Measurements from ENCODE around the gene SESTD1. TPM values are rescaled to one million over a fixed set of nuclear protein-coding genes. Genes with fewer than 3 reads are reported as not detected.

Gene SESTD1
- total and polyA plus RNA-seq, 2 of the 4 experiments (the other 2 are of a cell fraction), result 8.4 to 12.7 TPM

DNA sequence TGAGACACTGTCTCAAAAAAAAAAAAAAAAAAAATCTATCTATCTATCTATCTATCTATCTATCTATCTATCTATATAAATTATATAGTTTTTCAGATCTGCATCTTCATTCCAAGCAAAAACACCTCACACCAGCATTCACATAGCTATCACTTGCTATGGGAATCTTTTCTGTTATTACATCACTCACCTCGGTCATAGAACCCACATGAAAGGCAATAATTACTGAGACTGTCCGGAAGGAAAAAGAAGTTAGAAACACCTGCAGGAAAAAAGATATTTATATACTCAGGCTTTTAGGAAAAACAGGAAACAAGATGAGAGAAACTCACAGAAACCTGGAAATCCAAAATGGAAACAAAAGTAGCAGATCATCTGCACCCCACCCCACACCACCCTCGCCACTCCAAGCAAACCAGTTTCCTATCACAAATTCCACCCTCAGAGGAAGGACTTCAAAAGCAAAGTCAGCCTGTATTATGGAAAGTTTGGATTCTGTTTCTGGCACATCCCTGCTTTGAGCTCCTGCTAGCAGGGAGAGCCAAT lies 192.7 kb downstream of the SESTD1 start:
- H4K91ac ChIP-seq (ENCODE audit: insufficient read depth, low read depth, low read length), result no peak overlapping the region
- no peak for ATAC-seq (ENCODE audit: low read depth)
- H2BK20ac ChIP-seq (ENCODE audit: low read depth, low read length), result no peak overlapping the region
- POLR2A ChIA-PET (ENCODE audit: unreplicated experiment), result no interaction called here
- no peak overlapping the region for H4K5ac ChIP-seq (ENCODE audit: low read depth, low read length)
- H3K23ac ChIP-seq (ENCODE audit: low read depth, low read length), result no peak overlapping the region
- no TSS peak for BruUV-seq (replicated peaks)
- H3K9me1 ChIP-seq (ENCODE audit: insufficient read depth, low read length), result no peaks in the 10 kb centered on the region
- no peaks in the 10 kb centered on the region for H3K27me3 ChIP-seq (ENCODE audit: control insufficient read depth, insufficient read depth, low read length)
- H2AK9ac ChIP-seq (replicated peaks; ENCODE audit: low read depth, low read length, poor library complexity), result no peak overlapping the region
- no peak overlapping the region for H3K4ac ChIP-seq (ENCODE audit: low read depth, low read length)
- CTCF ChIA-PET, result no interaction called here
- in situ Hi-C loops (cut with MboI; ENCODE audit: low sequenced_read_pairs) (no loop called here), dilution Hi-C loops (cut with HindIII; ENCODE audit: low sequenced_read_pairs, unreplicated experiment) (no loop called here), intact Hi-C loops (cut with micrococcal nuclease) (no loop called here)
- no peak overlapping the region for H3K56ac ChIP-seq (ENCODE audit: extremely low read depth, insufficient read depth, low read length)
- no peak overlapping the region for H2AFZ ChIP-seq (replicated peaks; ENCODE audit: low read length, poor library complexity)
- H4K20me1 ChIP-seq (ENCODE audit: insufficient read depth, low read length), result no peaks in the 10 kb centered on the region
- H2BK5ac ChIP-seq (ENCODE audit: low read depth, low read length, poor library complexity, severe bottlenecking), result no peak overlapping the region
- H3K9ac ChIP-seq (ENCODE audit: low read depth, low read length), result no peak overlapping the region
- H3K4me1 ChIP-seq (ENCODE audit: control insufficient read depth, insufficient read depth, low read length), result no peaks in the 10 kb centered on the region
- no peaks in the 10 kb centered on the region for H3K9me3 ChIP-seq (ENCODE audit: control insufficient read depth, insufficient read depth, low read length)
- no CpG with 5 or more reads among the region's 3 CpGs for WGBS, 2 experiments (ENCODE audit: extremely low coverage in 2 of 2, insufficient read length in 1 of 2)
- H2BK15ac ChIP-seq (ENCODE audit: low read depth, low read length), result no peak overlapping the region
- H4K8ac ChIP-seq (ENCODE audit: low read depth in 2 of 2, low read length in 2 of 2), result no peak overlapping the region
- no peak overlapping the region for H3K4me3 ChIP-seq (ENCODE audit: insufficient read depth, low read depth, low read length)
- no peak overlapping the region for H3K18ac ChIP-seq (ENCODE audit: low read depth, low read length)
- no peak overlapping the region for H2AK5ac ChIP-seq (ENCODE audit: low read depth, low read length)
- no peak overlapping the region for H2BK120ac ChIP-seq (ENCODE audit: low read depth, low read length)
- H3K36me3 ChIP-seq (ENCODE audit: control insufficient read depth, insufficient read depth, low read length), result no peaks in the 10 kb centered on the region
- TF ChIP-seq, protein P1, sequence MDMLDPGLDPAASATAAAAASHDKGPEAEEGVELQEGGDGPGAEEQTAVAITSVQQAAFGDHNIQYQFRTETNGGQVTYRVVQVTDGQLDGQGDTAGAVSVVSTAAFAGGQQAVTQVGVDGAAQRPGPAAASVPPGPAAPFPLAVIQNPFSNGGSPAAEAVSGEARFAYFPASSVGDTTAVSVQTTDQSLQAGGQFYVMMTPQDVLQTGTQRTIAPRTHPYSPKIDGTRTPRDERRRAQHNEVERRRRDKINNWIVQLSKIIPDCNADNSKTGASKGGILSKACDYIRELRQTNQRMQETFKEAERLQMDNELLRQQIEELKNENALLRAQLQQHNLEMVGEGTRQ (IDR thresholded peaks at IDR 0.05; ENCODE audit: low read depth, low read length), result no peak
- TF ChIP-seq CEBPB (IDR thresholded peaks at IDR 0.05; ENCODE audit: low read depth, low read length), result no peak
- TF ChIP-seq CHD1 (IDR thresholded peaks at IDR 0.05; ENCODE audit: low read depth, low read length), result no peak
- TF ChIP-seq POLR2A (IDR thresholded peaks at IDR 0.05; ENCODE audit: low read depth, low read length), result no peak
- no peak for TF ChIP-seq MXI1 (IDR thresholded peaks at IDR 0.05; ENCODE audit: borderline replicate concordance, low read depth, low read length)
- no peak for TF ChIP-seq FOS (IDR thresholded peaks at IDR 0.05; ENCODE audit: low read depth, low read length)
- no peak for TF ChIP-seq NFE2L2 (IDR thresholded peaks at IDR 0.05; ENCODE audit: low read depth, low read length)
- no peak for TF ChIP-seq RFX5 (IDR thresholded peaks at IDR 0.05; ENCODE audit: low read depth, low read length)
- TF ChIP-seq, protein P2, sequence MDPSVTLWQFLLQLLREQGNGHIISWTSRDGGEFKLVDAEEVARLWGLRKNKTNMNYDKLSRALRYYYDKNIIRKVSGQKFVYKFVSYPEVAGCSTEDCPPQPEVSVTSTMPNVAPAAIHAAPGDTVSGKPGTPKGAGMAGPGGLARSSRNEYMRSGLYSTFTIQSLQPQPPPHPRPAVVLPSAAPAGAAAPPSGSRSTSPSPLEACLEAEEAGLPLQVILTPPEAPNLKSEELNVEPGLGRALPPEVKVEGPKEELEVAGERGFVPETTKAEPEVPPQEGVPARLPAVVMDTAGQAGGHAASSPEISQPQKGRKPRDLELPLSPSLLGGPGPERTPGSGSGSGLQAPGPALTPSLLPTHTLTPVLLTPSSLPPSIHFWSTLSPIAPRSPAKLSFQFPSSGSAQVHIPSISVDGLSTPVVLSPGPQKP (IDR thresholded peaks at IDR 0.05; ENCODE audit: borderline replicate concordance, low read depth, low read length), result no peak
- no peak for TF ChIP-seq MAZ (IDR thresholded peaks at IDR 0.05; ENCODE audit: borderline replicate concordance, low read depth, low read length)
- no peak for TF ChIP-seq MAFK (IDR thresholded peaks at IDR 0.05; ENCODE audit: low read depth, low read length)
- TF ChIP-seq BHLHE40 (IDR thresholded peaks at IDR 0.05; ENCODE audit: low read depth, low read length), result no peak
- no peak for TF ChIP-seq SMC3 (IDR thresholded peaks at IDR 0.05; ENCODE audit: low read depth, low read length)
- no peak for TF ChIP-seq RCOR1 (IDR thresholded peaks at IDR 0.05; ENCODE audit: insufficient replicate concordance, low read length)
- DNase-seq, result no peak
- H3K79me1 ChIP-seq (ENCODE audit: low read depth in 1 of 2, low read length in 2 of 2), result no peaks in the 10 kb centered on the region
- H3K27ac ChIP-seq (ENCODE audit: insufficient read depth, low read length), result no peak overlapping the region
- no peak overlapping the region for H3K4me2 ChIP-seq (ENCODE audit: low read depth, low read length)
- H3K14ac ChIP-seq (replicated peaks; ENCODE audit: low read depth, low read length), result no peak overlapping the region
